GM12864 (cell line): ENCODE results near the gene CDK4.

Source experiments
- DNase-seq: peaks from one replicate; pipeline ENCODE4 v3.0.0-alpha.2; 2011; ENCODE audit warnings: low read depth
- H3K4me3 ChIP-seq: 2 replicates; pipeline ENCODE4 v1.5.1; 2011; ENCODE audit warnings: mild to moderate bottlenecking, low read depth, low read length, control low read depth
- TF ChIP-seq, protein P1 (sequence below): IDR thresholded peaks from 2 replicates; pipeline ENCODE4 v1.5.1; 2011; ENCODE audit warnings: low read depth, mild to moderate bottlenecking, moderate library complexity, low read length, control low read depth, inconsistent platforms; ENCODE audit errors: missing control alignments

The CDK4 gene

DNA sequence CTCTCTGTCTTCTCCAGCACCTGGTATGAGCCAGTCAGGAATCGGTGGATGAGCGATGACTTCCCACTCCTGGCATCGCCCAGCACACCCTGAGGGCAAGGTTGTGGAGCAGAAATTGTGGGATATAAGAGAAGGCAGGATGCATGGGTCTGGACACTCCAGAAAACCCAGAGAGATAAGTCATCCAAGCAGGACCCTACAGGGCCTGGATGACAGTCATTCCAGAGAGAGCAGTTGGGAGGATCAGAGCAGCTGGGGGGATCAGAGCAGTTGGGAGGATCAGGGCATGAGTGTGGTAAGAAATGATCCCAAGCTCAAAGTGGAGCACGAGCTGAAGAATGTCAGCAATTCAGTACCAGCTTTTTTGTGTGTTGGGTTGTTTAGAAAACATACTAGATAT, 17.5 kb downstream of the CDK4 start:
- H3K4me3 ChIP-seq, result no peak overlapping the region
- DNase-seq, result no peak
- TF ChIP-seq, protein P1, sequence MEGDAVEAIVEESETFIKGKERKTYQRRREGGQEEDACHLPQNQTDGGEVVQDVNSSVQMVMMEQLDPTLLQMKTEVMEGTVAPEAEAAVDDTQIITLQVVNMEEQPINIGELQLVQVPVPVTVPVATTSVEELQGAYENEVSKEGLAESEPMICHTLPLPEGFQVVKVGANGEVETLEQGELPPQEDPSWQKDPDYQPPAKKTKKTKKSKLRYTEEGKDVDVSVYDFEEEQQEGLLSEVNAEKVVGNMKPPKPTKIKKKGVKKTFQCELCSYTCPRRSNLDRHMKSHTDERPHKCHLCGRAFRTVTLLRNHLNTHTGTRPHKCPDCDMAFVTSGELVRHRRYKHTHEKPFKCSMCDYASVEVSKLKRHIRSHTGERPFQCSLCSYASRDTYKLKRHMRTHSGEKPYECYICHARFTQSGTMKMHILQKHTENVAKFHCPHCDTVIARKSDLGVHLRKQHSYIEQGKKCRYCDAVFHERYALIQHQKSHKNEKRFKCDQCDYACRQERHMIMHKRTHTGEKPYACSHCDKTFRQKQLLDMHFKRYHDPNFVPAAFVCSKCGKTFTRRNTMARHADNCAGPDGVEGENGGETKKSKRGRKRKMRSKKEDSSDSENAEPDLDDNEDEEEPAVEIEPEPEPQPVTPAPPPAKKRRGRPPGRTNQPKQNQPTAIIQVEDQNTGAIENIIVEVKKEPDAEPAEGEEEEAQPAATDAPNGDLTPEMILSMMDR, result no peak

DNA sequence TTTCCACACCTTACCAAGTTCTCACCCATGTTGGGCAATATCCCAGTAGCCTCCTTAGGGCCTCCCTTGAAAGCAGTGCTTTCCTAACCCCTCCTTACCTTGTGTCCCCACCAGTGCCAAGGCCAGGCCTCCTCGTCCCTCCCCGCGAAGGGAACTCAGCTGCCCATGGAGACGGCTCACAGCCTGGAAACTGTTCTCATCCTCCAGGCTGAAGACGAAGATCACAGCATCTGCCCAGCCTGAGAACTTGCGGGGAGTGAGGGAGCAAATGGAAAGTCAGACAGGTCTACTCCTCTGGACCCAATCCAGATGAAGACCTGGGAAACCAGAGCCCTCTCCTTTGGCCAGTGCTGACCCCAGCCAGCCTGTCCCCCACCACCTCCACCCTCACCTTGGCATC, 18.2 kb downstream of the CDK4 start:
- DNase-seq, result no peak
- H3K4me3 ChIP-seq, result no peak overlapping the region
- TF ChIP-seq, protein P1, result no peak

GRCh38 chr12:57732726-57733593, 19.1 kb downstream of the CDK4 start:
- H3K4me3 ChIP-seq, result no peak overlapping the region
- no peak for DNase-seq

DNA sequence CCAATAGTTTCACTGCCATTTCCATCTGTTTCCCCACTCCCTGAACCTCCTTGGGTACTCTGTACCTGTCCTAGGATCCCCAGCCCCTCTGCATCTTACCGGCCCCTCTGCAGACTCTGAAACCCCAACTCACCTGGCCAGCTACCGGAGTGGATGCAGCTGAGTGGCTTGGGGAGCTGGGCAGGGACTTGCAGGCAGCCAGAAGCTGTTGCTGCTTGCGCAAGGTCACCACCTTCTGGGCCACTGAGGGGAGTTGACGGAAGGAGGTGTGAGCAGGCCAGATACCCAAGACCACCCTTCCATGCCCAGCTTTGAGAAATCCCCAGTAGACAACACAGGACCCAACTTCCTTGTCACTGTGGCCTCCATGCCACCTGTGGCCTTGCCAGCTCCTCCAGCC, 19.8 kb downstream of the CDK4 start:
- TF ChIP-seq, protein P1, result no peak
- H3K4me3 ChIP-seq, result no peak overlapping the region
- DNase-seq, result no peak

More at GRCh38 chr12:57732726-57733593, 19.1 kb downstream of the CDK4 start:
- TF ChIP-seq, protein P1, result no peak

- TF ChIP-seq, protein P1, result no peak
- no peak for DNase-seq
- H3K4me3 ChIP-seq, result no peak overlapping the region
Observed at GRCh38 chr12:57731411-57732080, 20.6 kb downstream of the CDK4 start.

- H3K4me3 ChIP-seq, result no peak overlapping the region
- TF ChIP-seq, protein P1, result no peak
- no peak for DNase-seq
Observed at GRCh38 chr12:57730336-57731067, 21.6 kb downstream of the CDK4 start.
